Activated naive CD8-positive, alpha-beta T cell treated with anti-CD3 and anti-CD28 coated beads, Interleukin-2, amount 10 ng/mL, durations not matched to agents 7 days and 5 days (primary cell): ENCODE measurements around the gene OR10G7. TPM values are rescaled to one million over a fixed set of nuclear protein-coding genes. Genes with fewer than 3 reads are reported as not detected.
A peak's percentile ranks its signal among the peaks of the same experiment; 100 is the strongest.
"Not testable (repeated sequence)": the region's sequence is repeated elsewhere in the genome, so short reads cannot be mapped to it uniquely, and the experiment has no call there.

Experiments used
- ATAC-seq: fragments of 150-1000 bp; cut with Tn5 transposase; one replicate; pipeline ENCODE4 v1.10.0; 2021; ENCODE audit warnings: low read depth, moderate library complexity
- POLR2A ChIA-PET: fragments of 350-600 bp; sonication (Branson Sonifier 250); formaldehyde crosslinking; loops from one replicate; lab custom pipeline; 2021; ENCODE audit warnings: antibody characterized with exemption; lab: Charles Lee
- DNase-seq: peaks from one replicate; pipeline ENCODE4 v3.0.0; 2021
- H3K27ac Mint-ChIP-seq: one replicate; pipeline ENCODE4 v1.8.0; 2022; ENCODE audit warnings: mild to moderate bottlenecking, mixed read lengths
- H3K27me3 Mint-ChIP-seq: one replicate; pipeline ENCODE4 v1.8.0; 2022; ENCODE audit warnings: mild to moderate bottlenecking, moderate library complexity, mixed read lengths
- H3K36me3 Mint-ChIP-seq: one replicate; pipeline ENCODE4 v1.8.0; 2021; ENCODE audit warnings: mild to moderate bottlenecking, mixed read lengths
- H3K4me1 Mint-ChIP-seq: one replicate; pipeline ENCODE4 v1.8.0; 2021; ENCODE audit warnings: mixed read lengths
- H3K4me3 Mint-ChIP-seq: one replicate; pipeline ENCODE4 v1.8.0; 2022; ENCODE audit warnings: mild to moderate bottlenecking, moderate library complexity, mixed read lengths
- H3K9me3 Mint-ChIP-seq: one replicate; pipeline ENCODE4 v1.8.0; 2021; ENCODE audit warnings: mixed read lengths
- total RNA-seq, 2 experiments: library from RNA; stranded (reverse); gene quantifications; one replicate each; pipeline ENCODE4 v1.2.3, GENCODE V29; 2021

The OR10G7 gene
- total RNA-seq, 2 experiments from 2014 or later = not detected

DNA sequence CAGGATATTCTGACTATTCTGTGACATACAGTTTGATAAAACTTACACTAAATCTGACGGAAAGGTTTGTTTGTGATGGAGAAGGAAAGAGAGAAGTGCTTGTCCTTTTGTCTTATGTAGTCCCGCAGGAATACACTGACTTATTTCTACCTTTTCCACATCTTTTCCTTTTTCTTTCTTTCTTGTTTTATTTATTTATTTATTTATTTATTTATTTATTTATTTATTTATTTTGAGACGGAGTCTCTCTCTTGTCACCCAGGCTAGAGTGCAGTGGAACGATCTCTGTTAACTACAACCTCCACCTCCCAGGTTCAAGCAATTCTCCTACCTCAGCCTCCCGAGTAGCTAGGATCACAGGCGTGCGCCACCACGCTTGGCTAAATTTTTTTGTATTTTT lies 31.0 kb upstream of the OR10G7 start:
- Mint-ChIP-seq H3K27me3 (peaks cover 34% of the 10 kb centered on the region), H3K9me3 (no peaks in the 10 kb centered on the region), H3K36me3 (no peaks in the 10 kb centered on the region), H3K4me3 (no peak overlapping the region), H3K4me1 (peaks cover 10% of the 10 kb centered on the region), H3K27ac (no peak overlapping the region)
- POLR2A ChIA-PET = no interaction called here
- ATAC-seq (no peak), DNase-seq (no peak)

DNA sequence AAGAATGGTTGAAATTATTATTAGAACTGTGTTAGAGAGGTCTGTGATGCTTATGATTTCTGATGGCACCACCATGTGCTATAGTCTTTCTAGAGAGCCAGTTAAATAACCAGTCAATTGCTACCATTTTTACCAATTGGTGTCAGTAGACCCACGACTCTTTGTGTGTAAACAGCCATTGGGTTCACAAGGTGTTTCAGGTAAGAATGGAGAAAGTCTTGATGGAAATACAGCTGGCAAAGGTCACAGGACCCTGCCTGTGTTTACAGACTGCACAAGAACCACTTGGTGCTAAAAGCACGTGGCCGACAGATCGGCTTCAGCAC lies 30.5 kb upstream of the OR10G7 start:
- Mint-ChIP-seq H3K27ac (no peak overlapping the region), H3K9me3 (no peaks in the 10 kb centered on the region), H3K36me3 (no peaks in the 10 kb centered on the region), H3K27me3 (peaks cover 31% of the 10 kb centered on the region), H3K4me1 (peaks cover 10% of the 10 kb centered on the region), H3K4me3 (no peak overlapping the region)
- no peak for ATAC-seq
- POLR2A ChIA-PET = no interaction called here
- DNase-seq = no peak

DNA sequence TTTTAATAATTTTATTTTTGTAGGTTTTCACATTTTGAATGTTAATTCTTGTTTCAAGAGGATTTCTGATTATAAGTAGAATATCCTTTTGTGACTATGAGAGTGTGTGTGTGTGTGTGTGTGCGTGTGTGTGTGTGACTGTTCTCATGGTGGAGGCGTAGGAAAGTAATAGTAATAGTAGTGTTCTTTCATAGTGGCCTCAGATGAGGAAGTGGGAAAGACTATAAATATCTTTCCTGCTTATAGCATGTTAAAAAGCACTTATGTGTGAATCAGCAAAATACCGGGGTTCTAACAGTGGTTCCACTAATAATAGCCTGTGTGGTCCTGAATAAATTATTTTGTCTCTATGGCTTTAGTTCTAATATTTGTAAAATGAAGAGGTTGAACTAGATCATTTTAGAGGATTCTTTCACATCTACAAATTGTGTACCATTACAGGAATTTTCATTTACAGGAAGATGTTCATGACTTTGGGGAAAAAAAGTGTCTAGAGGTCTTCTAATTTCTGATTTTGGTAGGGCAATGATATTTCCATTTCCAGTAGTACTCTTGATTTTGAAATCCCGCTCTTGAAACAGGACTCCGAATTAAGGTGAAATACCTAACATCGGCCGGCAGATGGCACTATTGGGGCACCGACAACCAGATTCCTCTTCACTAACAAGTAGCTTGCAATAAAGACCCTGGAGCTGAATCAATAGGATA lies 29.9 kb upstream of the OR10G7 start:
- Mint-ChIP-seq H3K27me3 (peaks cover 30% of the 10 kb centered on the region), H3K4me1 (peaks cover 10% of the 10 kb centered on the region), H3K4me3 (no peak overlapping the region), H3K9me3 (no peaks in the 10 kb centered on the region), H3K27ac (no peak overlapping the region), H3K36me3 (no peaks in the 10 kb centered on the region)
- DNase-seq (peak; percentile 73), ATAC-seq (no peak)
- POLR2A ChIA-PET = no interaction called here

DNA sequence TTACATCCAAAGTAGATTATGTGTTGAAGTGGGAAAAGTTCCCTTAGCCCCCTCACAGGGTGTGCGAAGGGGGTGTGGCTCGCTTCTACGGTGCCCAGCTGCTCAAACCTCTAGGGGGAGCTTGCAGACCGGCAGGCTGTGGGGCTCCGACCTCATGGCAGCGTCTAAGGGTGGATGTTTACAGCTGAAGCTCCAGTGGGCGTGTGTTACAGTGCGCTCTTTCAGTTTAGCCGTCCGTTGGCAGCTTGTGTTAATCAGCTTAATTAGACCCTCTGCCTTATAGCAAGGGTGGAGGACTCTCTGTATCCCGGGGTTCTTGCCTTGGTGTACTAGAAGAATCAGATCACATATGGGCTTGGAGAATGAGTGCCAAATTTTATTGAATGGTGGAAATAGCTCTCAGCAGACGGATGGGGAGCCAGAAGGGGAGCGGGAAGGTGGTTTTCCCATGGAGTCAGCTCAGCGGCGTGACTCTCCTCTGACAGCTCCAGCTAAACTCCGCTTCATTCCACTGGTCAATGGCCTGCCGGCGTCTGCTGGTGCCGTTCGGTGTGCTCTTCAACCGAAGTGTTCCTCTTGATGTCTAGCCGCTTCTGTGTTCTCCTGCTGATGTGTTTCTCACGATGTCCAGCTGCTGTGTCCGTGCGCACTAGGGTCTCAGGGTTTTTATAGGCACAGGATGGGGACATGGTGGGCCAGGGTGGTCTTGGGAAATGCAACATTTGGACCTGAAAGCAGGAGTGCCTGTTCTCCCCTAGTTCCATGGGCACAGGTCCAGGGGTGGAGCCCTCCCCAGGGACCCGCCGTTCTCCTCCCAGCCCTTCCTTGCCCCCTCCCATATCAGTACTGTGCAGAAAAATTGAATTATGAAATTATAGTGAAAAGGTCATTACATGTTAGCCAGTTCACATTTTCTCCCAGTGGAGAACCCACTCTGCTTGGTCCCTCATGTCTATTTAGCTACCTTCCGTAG lies 28.6 kb upstream of the OR10G7 start:
- H3K27ac Mint-ChIP-seq = no peak overlapping the region
- no peaks in the 10 kb centered on the region for H3K9me3 Mint-ChIP-seq
- H3K4me3 Mint-ChIP-seq = peak overlapping the region; percentile 65
- H3K36me3 Mint-ChIP-seq = no peaks in the 10 kb centered on the region
- ATAC-seq (peak; percentile 96), DNase-seq (peak; percentile 52)
- POLR2A ChIA-PET = no interaction called here
- H3K4me1 Mint-ChIP-seq = peaks cover 10% of the 10 kb centered on the region
- H3K27me3 Mint-ChIP-seq = peaks cover 31% of the 10 kb centered on the region

DNA sequence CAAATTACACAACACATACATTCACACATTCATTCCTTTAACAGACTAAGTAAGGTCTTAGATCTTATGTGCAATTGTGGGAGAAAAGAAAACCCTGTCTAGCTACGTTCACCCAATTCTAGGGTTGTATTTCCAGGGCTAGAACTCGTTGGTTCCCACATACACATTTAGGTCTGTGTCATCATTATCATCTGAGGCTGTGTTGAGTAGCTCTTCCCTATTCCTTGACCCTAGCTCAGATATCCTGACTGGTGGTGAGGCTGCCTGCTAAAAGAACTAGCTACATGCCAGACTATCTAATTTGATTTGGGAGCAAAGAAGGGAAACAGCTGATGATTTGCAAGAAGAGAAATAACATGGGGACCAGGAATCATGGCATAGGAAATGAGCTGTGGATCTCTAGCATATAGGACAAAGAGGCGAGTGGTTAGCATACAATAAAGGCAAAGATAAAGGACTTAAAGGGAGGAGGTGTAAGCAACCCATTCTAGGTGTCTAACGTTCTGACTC lies 27.5 kb upstream of the OR10G7 start:
- no peak overlapping the region for H3K4me3 Mint-ChIP-seq
- no peak for DNase-seq
- no peak overlapping the region for H3K27ac Mint-ChIP-seq
- no peaks in the 10 kb centered on the region for H3K36me3 Mint-ChIP-seq
- no peaks in the 10 kb centered on the region for H3K9me3 Mint-ChIP-seq
- H3K4me1 Mint-ChIP-seq = peaks cover 10% of the 10 kb centered on the region
- POLR2A ChIA-PET = no interaction called here
- peaks cover 28% of the 10 kb centered on the region for H3K27me3 Mint-ChIP-seq
- ATAC-seq = no peak

DNA sequence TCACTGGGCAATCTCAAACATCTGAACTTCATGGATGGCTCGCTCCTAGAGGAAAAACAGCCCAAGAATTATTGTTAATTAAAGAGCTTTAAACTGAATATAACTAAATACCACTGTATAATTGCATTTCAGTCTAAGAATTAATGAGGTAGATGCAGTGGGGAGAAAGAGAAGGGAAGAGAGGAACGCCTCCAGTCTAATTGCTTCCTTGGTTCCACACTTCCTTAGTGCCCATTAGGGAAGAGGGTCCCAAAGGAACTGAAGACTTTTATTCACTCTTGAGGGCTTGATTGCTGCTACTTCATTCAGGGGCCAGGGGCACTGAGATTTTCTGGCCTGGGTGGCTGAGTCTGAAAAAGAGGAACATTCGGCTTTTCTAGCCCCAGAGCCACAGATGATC lies 11.8 kb upstream of the OR10G7 start:
- Mint-ChIP-seq H3K36me3 (no peaks in the 10 kb centered on the region), H3K27me3 (peaks cover 4% of the 10 kb centered on the region)

DNA sequence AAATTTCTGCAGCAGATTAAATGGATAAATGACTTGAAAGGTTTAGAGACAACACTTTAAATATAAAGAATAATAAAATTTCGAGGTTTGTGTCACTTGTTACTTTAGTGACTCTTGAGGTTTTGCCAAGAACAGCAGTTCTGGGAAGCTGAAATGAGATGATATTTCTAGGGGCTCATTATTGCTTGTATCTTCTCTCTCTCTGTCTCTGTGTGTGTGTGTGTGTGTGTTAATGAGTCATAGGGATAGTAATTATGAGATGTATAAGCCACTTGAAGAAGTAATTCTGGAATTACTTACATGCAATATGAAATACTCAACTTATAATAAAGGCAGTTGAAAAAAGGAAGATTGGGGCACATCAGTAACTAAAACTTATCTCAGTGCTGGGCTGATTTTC lies 9.6 kb upstream of the OR10G7 start:
- Mint-ChIP-seq H3K9me3 (no peaks in the 10 kb centered on the region), H3K4me1 (peaks cover 2% of the 10 kb centered on the region), H3K36me3 (no peaks in the 10 kb centered on the region), H3K27me3 (peaks cover 4% of the 10 kb centered on the region), H3K4me3 (no peak overlapping the region), H3K27ac (no peak overlapping the region)
- DNase-seq = no peak
- ATAC-seq = no peak
- POLR2A ChIA-PET = no interaction called here

More for the DNA sequence above, 11.8 kb upstream of the OR10G7 start:
- DNase-seq = no peak
- Mint-ChIP-seq H3K4me1 (peaks cover 2% of the 10 kb centered on the region), H3K4me3 (no peak overlapping the region), H3K9me3 (no peaks in the 10 kb centered on the region), H3K27ac (no peak overlapping the region)
- ATAC-seq = no peak
- POLR2A ChIA-PET = no interaction called here

DNA sequence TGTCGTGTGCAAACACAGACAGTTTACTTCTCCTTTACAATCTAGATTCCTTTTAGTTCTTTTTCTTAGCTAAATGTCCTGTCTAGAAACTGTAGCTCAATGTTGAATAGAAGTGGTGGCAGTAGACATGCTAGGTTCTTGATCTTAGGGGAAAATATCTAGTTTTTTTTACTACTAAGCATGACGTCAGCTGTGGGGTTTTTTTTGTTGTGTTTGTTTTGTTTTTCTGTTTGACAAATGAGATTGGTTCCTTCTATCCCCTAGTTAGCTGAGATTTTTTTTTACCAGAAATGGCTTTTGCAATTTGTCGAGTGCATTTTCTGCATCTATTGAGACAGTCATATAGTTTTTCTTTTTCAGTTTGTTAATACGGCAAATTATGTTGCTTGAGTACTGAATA lies 2.3 kb upstream of the OR10G7 start:
- H3K4me1 Mint-ChIP-seq = no peaks in the 10 kb centered on the region
- no peaks in the 10 kb centered on the region for H3K27me3 Mint-ChIP-seq
- H3K9me3 Mint-ChIP-seq = no peaks in the 10 kb centered on the region
- POLR2A ChIA-PET = no interaction called here
- no peak for ATAC-seq
- no peak for DNase-seq
- no peak overlapping the region for H3K27ac Mint-ChIP-seq
- no peaks in the 10 kb centered on the region for H3K36me3 Mint-ChIP-seq
- no peak overlapping the region for H3K4me3 Mint-ChIP-seq

DNA sequence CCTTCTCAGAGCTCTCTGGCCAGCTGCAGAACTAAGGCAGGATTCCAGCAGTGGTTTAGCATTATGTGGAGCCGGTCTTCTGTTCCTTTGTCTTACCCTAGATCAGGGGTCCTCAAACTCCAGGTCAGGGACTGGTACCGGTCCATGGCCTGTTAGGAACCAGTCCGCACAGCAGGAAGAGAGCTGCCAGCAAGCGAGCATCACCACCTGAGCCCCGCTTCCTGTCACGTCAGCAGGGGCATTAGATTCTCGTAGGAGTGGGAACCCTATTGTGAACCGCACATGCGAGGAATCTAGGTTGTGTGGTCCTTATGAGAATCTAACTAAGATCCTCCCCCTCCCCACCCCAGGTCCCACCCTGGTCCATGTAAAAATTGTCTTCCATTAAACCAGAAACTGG lies 1.6 kb downstream of the OR10G7 start:
- H3K27me3 Mint-ChIP-seq = no peaks in the 10 kb centered on the region
- DNase-seq (no peak), ATAC-seq (no peak)
- no peak overlapping the region for H3K4me3 Mint-ChIP-seq
- no peaks in the 10 kb centered on the region for H3K9me3 Mint-ChIP-seq
- H3K27ac Mint-ChIP-seq = no peak overlapping the region
- H3K36me3 Mint-ChIP-seq = no peaks in the 10 kb centered on the region
- POLR2A ChIA-PET = no interaction called here
- no peaks in the 10 kb centered on the region for H3K4me1 Mint-ChIP-seq

DNA sequence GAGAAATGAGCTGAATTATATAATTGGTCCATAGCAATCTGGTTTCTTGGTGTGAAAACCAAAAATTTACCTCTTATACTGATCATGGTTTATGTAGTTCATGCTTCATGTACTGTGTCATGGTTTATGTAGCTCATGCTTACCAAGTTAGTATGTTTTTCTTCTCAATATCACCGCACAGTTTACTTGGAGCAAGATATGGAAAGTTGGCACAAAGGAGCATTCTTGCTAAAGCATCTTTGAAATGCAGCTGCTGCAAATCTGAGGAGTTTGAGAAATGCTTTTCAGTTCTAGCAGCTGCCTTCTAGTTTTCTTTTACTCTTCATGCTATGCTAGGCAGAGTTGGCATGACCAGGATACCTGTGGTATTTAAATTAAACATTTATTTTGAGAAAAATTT lies 4.5 kb downstream of the OR10G7 start:
- ATAC-seq (no peak), DNase-seq (no peak)
- POLR2A ChIA-PET = no interaction called here
- H3K9me3 Mint-ChIP-seq = no peaks in the 10 kb centered on the region
- H3K27me3 Mint-ChIP-seq = no peaks in the 10 kb centered on the region
- H3K36me3 Mint-ChIP-seq = no peaks in the 10 kb centered on the region
- no peaks in the 10 kb centered on the region for H3K4me1 Mint-ChIP-seq
- no peak overlapping the region for H3K27ac Mint-ChIP-seq
- no peak overlapping the region for H3K4me3 Mint-ChIP-seq

DNA sequence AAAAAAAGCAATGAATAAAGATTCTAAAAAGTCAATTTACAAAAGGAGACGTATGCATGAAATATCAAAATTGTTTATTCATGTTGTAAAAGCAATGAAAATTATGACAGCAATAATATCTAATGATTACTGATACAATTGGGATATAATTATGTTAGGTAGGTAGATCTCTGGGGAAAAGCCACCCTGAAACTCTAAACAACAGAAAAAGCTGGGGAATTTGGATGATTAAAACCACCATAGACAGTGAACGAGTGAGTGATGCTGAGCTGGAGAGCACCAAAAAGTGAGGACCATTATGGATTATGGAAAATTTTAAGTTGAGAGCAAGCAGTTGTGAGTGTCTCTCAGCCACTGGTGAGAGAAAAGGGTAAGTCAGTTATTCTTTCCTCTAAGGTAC lies 14.6 kb downstream of the OR10G7 start, which contains the start of gene OR10G8:
Gene OR10G8 (plus strand): TSS at position 301 of the 400 bp plus-strand sequence. CDS start 2,825 bp downstream, outside the sequence.
- DNase-seq = no peak
- no peaks in the 10 kb centered on the region for H3K9me3 Mint-ChIP-seq
- H3K4me3 Mint-ChIP-seq = no peak within 1 kb of the TSS
- H3K27ac Mint-ChIP-seq = no peak within 1 kb of the TSS
- H3K36me3 Mint-ChIP-seq = no peaks in the 10 kb centered on the region
- POLR2A ChIA-PET = no interaction called here
- H3K4me1 Mint-ChIP-seq = no peaks in the 10 kb centered on the region
- no peak for ATAC-seq
- H3K27me3 Mint-ChIP-seq = no peaks in the 10 kb centered on the region

DNA sequence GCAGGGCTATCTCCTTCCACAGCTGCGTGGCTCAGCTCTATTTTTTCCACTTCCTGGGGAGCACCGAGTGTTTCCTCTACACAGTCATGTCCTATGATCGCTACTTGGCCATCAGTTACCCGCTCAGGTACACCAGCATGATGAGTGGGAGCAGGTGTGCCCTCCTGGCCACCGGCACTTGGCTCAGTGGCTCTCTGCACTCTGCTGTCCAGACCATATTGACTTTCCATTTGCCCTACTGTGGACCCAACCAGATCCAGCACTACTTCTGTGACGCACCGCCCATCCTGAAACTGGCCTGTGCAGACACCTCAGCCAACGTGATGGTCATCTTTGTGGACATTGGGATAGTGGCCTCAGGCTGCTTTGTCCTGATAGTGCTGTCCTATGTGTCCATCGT lies 25.3 kb downstream of the OR10G7 start:
- H3K9me3 Mint-ChIP-seq, POLR2A ChIA-PET, H3K27ac Mint-ChIP-seq, ATAC-seq, H3K27me3 Mint-ChIP-seq, H3K36me3 Mint-ChIP-seq, H3K4me1 Mint-ChIP-seq, H3K4me3 Mint-ChIP-seq, DNase-seq: not testable (repeated sequence)

DNA sequence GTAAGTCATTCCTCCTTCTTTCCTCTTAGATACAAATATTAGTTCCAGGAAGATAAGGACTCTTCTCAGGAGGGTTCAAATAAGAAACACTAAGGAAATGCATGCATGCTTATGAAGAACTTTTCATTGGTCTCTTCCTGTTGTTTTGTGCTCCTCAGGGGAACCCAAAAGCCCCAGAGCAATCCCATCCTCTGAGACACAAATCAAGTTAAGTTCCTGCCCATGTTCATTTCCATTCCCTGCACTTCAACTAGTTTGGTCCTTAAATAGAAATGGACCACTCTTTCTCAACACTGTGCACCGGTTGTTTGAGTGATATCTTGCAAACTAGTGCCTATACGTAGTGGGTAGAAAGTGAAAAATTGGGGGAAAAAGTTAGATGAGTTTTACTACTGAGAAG lies 28.4 kb downstream of the OR10G7 start, which contains the start of gene OR10G4:
Gene OR10G4 (plus strand): TSS at position 301 of the 400 bp plus-strand sequence. CDS start 2,578 bp downstream, outside the sequence.
- POLR2A ChIA-PET = no interaction called here
- Mint-ChIP-seq H3K27me3 (no peaks in the 10 kb centered on the region), H3K27ac (no peak within 1 kb of the TSS), H3K36me3 (no peaks in the 10 kb centered on the region), H3K4me3 (no peak within 1 kb of the TSS), H3K4me1 (no peaks in the 10 kb centered on the region), H3K9me3 (no peaks in the 10 kb centered on the region)
- DNase-seq (no peak), ATAC-seq (no peak)
